WTC11 (cell line): ENCODE measurements around the gene RASGRF1. TPM values are rescaled to one million over a fixed set of nuclear protein-coding genes. Genes with fewer than 3 reads are reported as not detected.

Experiments
- ATAC-seq: fragments of 200-7000 bp; cut with Tn5 transposase; 2 replicates; pipeline ENCODE4 v1.10.0; 2021; ENCODE audit warnings: mild to moderate bottlenecking, moderate library complexity
- CTCF ChIA-PET: fragments of 300-600 bp; sonication (Branson Sonifier 250); formaldehyde crosslinking; loops from one replicate; lab custom pipeline; 2021; ENCODE audit warnings: antibody characterized with exemption; lab: Charles Lee
- POLR2A ChIA-PET: fragments of 350-600 bp; sonication (Branson Sonifier 250); formaldehyde crosslinking; loops from one replicate; lab custom pipeline; 2021; ENCODE audit warnings: antibody characterized with exemption; lab: Charles Lee
- DNase-seq: peaks from one replicate; pipeline ENCODE4 v3.0.0; 2021; ENCODE audit warnings: low spot score
- H3K27ac Mint-ChIP-seq: 2 replicates; pipeline ENCODE4 v1.8.0; 2021; ENCODE audit warnings: mixed read lengths
- H3K27me3 Mint-ChIP-seq: 2 replicates; pipeline ENCODE4 v1.8.0; 2021; ENCODE audit warnings: low read depth, mild to moderate bottlenecking, moderate library complexity, mixed read lengths
- H3K36me3 Mint-ChIP-seq: 2 replicates; pipeline ENCODE4 v1.8.0; 2021; ENCODE audit warnings: mixed read lengths
- H3K4me1 Mint-ChIP-seq: 2 replicates; pipeline ENCODE4 v1.8.0; 2022; ENCODE audit warnings: mixed read lengths
- H3K4me3 Mint-ChIP-seq: 2 replicates; pipeline ENCODE4 v1.8.0; 2021; ENCODE audit warnings: mild to moderate bottlenecking, moderate library complexity, mixed read lengths
- H3K9me3 Mint-ChIP-seq: 2 replicates; pipeline ENCODE4 v1.8.0; 2021; ENCODE audit warnings: mixed read lengths
- AFF4 ChIP-seq: sonication (generic); formaldehyde crosslinking; IDR thresholded peaks from 2 replicates; pipeline ENCODE4 v1.8.1; 2023; ENCODE audit warnings: mild to moderate bottlenecking, missing genetic modification reagents, borderline replicate concordance
- AR ChIP-seq: fragments of 250-450 bp; sonication (Bioruptor Pico); IDR thresholded peaks from 2 replicates; pipeline ENCODE4 v1.9.0; 2021; ENCODE audit warnings: mild to moderate bottlenecking
- CDX4 ChIP-seq: fragments of 250-450 bp; sonication (Bioruptor Pico); IDR thresholded peaks from 2 replicates; pipeline ENCODE4 v1.9.0; 2021; ENCODE audit warnings: moderate library complexity, mild to moderate bottlenecking, inconsistent platforms, borderline replicate concordance
- ELF4 ChIP-seq: sonication (generic); formaldehyde crosslinking; IDR thresholded peaks from 2 replicates; pipeline ENCODE4 v1.8.1; 2022; ENCODE audit warnings: low read depth, mild to moderate bottlenecking, moderate library complexity, missing genetic modification reagents
- FOXP1 ChIP-seq: sonication (generic); formaldehyde crosslinking; IDR thresholded peaks from 2 replicates; pipeline ENCODE4 v1.8.0; 2022; ENCODE audit warnings: missing genetic modification reagents, mild to moderate bottlenecking, moderate library complexity, borderline replicate concordance
- GTF2I ChIP-seq: fragments of 250-450 bp; sonication (Bioruptor Pico); conservative IDR thresholded peaks from 2 replicates; pipeline ENCODE4 v1.4.0; 2021; ENCODE audit warnings: mild to moderate bottlenecking
- IRF1 ChIP-seq: sonication (generic); formaldehyde crosslinking; IDR thresholded peaks from 2 replicates; pipeline ENCODE4 v1.8.0; 2023; ENCODE audit warnings: missing genetic modification reagents
- NR3C1 ChIP-seq: sonication (generic); formaldehyde crosslinking; conservative IDR thresholded peaks from 2 replicates; pipeline ENCODE4 v1.8.1; 2023; ENCODE audit warnings: low read depth, mild to moderate bottlenecking, missing genetic modification reagents
- PRDM15 ChIP-seq: sonication (generic); formaldehyde crosslinking; IDR thresholded peaks from 2 replicates; pipeline ENCODE4 v1.8.0; 2022; ENCODE audit warnings: missing genetic modification reagents
- RELA ChIP-seq: sonication (generic); formaldehyde crosslinking; IDR thresholded peaks from 2 replicates; pipeline ENCODE4 v1.8.1; 2022; ENCODE audit warnings: missing genetic modification reagents, mild to moderate bottlenecking, borderline replicate concordance
- SOX15 ChIP-seq: fragments of 250-450 bp; sonication (Bioruptor Pico); IDR thresholded peaks from 2 replicates; pipeline ENCODE4 v1.9.0; 2021; ENCODE audit warnings: mild to moderate bottlenecking
- ZNF121 ChIP-seq: sonication (generic); formaldehyde crosslinking; IDR thresholded peaks from 2 replicates; pipeline ENCODE4 v1.8.0; 2023; ENCODE audit warnings: missing genetic modification reagents
- total RNA-seq: library from RNA; stranded (reverse); gene quantifications from 3 replicates; pipeline ENCODE4 v1.2.3, GENCODE V29; 2021
- TF ChIP-seq, protein P1 (sequence below): sonication (generic); formaldehyde crosslinking; IDR thresholded peaks from 2 replicates; pipeline ENCODE4 v1.8.0; 2022; ENCODE audit warnings: mild to moderate bottlenecking, missing genetic modification reagents
- TF ChIP-seq, protein P2 (sequence below): sonication (generic); formaldehyde crosslinking; IDR thresholded peaks from 2 replicates; pipeline ENCODE4 v1.8.0; 2022; ENCODE audit warnings: mild to moderate bottlenecking, missing genetic modification reagents
- TF ChIP-seq, protein P3 (sequence below): fragments of 200-600 bp; IDR thresholded peaks from 2 replicates; pipeline ENCODE4 v1.8.0; 2022; ENCODE audit warnings: antibody characterized with exemption

The RASGRF1 gene
- total RNA-seq, 1 experiment from 2014 or later: 0.85 TPM

DNA sequence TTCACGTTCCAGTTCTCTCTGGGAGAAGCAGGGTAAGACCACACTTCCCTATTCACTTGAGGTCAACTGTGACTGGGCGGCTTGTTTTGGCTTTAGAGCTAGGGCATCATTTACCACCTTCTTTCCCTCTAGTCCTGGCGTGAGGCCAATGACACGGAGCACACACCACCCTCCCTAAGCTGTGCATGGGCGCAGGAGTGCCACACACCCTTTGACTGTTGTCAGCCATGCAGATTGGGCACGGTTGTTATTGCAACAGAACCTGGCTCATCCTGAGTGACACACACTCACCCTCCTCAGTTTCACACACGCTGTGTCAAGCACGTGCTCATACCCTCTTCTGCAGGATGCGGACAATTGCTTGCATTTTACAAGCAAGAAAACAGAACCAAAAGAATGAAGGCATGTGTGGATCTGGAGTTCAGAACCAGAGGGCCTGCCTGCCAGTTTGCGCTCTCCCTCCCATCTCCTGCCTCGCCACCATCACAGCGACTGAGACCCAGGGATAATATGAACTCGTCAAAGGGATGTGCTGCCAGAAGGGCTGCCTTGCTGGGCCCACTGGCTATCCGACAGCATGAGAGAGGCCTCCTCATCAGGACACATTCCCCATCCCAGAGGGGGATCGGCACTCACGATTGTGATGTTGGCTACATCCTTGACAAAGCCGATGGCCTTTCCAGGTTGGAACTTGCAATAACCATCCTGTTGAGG lies 163.3 kb downstream of the RASGRF1 start:
- CTCF ChIA-PET: interaction anchor here (1.3 to 3.6 kb wide), 3 partner anchors 20 to 80 kb away, joined by 4 to 25 read pairs (median 5); no protein-coding TSS in a partner anchor
- H3K36me3 Mint-ChIP-seq: peaks cover 15% of the 10 kb centered on the region
- H3K27me3 Mint-ChIP-seq: no peaks in the 10 kb centered on the region
- H3K4me3 Mint-ChIP-seq: no peak overlapping the region
- POLR2A ChIA-PET: no interaction called here
- H3K4me1 Mint-ChIP-seq: peaks cover 2% of the 10 kb centered on the region; the same call in 1 of the 2 replicates
- TF ChIP-seq AFF4 (no peak), RELA (CRISPR knock-in tag) (no peak), SOX15 (CRISPR knock-in tag) (no peak), FOXP1 (CRISPR knock-in tag) (no peak), GTF2I (CRISPR knock-in tag) (no peak)
- DNase-seq: no peak
- H3K27ac Mint-ChIP-seq: no peak overlapping the region
- ATAC-seq: no peak
- H3K9me3 Mint-ChIP-seq: no peaks in the 10 kb centered on the region

DNA sequence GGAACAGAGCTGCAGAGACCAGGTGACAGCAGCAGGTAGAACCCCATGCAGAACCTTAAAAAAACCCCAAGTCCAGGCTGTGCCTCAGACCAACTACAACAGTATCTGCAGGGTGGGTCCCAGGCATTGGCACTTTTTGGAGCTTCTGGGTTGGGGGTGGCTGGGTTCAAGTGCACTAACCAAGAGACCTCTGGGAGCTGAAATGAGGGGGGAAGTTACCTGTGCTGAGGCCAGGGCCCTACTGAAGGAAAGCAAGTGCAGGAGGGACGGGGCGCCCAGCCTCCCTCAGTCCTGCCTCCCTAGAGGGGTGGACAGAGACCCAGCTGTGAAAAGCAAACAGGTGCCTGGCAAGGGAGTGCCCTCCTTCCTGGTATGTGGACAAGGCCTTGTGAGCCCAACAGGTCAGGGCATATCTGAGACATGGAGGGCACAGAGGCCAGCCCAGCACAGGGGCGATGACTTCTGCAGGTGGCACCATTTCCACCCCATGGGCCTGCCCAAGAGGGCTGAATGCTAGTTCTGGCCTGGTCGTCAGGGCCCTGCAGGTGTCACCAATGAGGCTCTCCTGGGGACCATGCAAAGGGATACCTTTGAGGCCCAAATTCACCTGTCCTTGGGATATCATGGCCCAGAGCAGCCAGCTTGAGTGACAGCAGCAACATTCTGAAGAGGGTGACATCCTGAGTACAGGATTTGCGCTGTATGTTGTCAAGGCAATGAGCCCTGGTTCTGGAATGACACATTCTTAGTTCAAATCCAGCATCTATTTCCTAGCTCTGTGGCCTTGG lies 164.4 kb downstream of the RASGRF1 start:
- no peaks in the 10 kb centered on the region for H3K27me3 Mint-ChIP-seq
- ATAC-seq (peak; percentile 32; the same call in 1 of the 2 replicates), DNase-seq (no peak)
- POLR2A ChIA-PET: no interaction called here
- peaks cover 26% of the 10 kb centered on the region for H3K36me3 Mint-ChIP-seq
- no peak overlapping the region for H3K4me3 Mint-ChIP-seq
- peaks cover 2% of the 10 kb centered on the region; the same call in 1 of the 2 replicates for H3K4me1 Mint-ChIP-seq
- H3K9me3 Mint-ChIP-seq: no peaks in the 10 kb centered on the region
- CTCF ChIA-PET: interaction anchor here (1.3 to 3.6 kb wide), 3 partner anchors 19 to 81 kb away, joined by 4 to 25 read pairs (median 5); no protein-coding TSS in a partner anchor
- no peak overlapping the region for H3K27ac Mint-ChIP-seq
- TF ChIP-seq, protein P1, sequence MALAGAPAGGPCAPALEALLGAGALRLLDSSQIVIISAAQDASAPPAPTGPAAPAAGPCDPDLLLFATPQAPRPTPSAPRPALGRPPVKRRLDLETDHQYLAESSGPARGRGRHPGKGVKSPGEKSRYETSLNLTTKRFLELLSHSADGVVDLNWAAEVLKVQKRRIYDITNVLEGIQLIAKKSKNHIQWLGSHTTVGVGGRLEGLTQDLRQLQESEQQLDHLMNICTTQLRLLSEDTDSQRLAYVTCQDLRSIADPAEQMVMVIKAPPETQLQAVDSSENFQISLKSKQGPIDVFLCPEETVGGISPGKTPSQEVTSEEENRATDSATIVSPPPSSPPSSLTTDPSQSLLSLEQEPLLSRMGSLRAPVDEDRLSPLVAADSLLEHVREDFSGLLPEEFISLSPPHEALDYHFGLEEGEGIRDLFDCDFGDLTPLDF (CRISPR knock-in tag): no peak
- TF ChIP-seq ZNF121 (CRISPR knock-in tag) (no peak), PRDM15 (CRISPR knock-in tag) (no peak), IRF1 (CRISPR knock-in tag) (no peak), FOXP1 (CRISPR knock-in tag) (no peak), AR (CRISPR knock-in tag) (no peak), ELF4 (CRISPR knock-in tag) (no peak), CDX4 (CRISPR knock-in tag) (no peak), NR3C1 (CRISPR knock-in tag) (no peak)
- TF ChIP-seq, protein P2, sequence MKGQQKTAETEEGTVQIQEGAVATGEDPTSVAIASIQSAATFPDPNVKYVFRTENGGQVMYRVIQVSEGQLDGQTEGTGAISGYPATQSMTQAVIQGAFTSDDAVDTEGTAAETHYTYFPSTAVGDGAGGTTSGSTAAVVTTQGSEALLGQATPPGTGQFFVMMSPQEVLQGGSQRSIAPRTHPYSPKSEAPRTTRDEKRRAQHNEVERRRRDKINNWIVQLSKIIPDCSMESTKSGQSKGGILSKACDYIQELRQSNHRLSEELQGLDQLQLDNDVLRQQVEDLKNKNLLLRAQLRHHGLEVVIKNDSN: no peak
- TF ChIP-seq, protein P3, sequence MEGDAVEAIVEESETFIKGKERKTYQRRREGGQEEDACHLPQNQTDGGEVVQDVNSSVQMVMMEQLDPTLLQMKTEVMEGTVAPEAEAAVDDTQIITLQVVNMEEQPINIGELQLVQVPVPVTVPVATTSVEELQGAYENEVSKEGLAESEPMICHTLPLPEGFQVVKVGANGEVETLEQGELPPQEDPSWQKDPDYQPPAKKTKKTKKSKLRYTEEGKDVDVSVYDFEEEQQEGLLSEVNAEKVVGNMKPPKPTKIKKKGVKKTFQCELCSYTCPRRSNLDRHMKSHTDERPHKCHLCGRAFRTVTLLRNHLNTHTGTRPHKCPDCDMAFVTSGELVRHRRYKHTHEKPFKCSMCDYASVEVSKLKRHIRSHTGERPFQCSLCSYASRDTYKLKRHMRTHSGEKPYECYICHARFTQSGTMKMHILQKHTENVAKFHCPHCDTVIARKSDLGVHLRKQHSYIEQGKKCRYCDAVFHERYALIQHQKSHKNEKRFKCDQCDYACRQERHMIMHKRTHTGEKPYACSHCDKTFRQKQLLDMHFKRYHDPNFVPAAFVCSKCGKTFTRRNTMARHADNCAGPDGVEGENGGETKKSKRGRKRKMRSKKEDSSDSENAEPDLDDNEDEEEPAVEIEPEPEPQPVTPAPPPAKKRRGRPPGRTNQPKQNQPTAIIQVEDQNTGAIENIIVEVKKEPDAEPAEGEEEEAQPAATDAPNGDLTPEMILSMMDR: no peak
